Endodermal cell (in vitro differentiated cells): ENCODE measurements around the gene SUN2. TPM values are rescaled to one million over a fixed set of nuclear protein-coding genes. Genes with fewer than 3 reads are reported as not detected.

ENCODE experiments used
- DNase-seq: peaks from one replicate; pipeline ENCODE4 v3.0.0-alpha.2; 2017
- H3K27ac ChIP-seq: 2 replicates; pipeline ENCODE4 v1.5.1; 2013; ENCODE audit warnings: mild to moderate bottlenecking, low read depth, low read length, moderate library complexity
- H3K27me3 ChIP-seq: 2 replicates; pipeline ENCODE4 v1.6.1; 2013; ENCODE audit warnings: mild to moderate bottlenecking, low read length, moderate library complexity; ENCODE audit not compliant: insufficient read depth, control insufficient read depth, poor library complexity, severe bottlenecking
- H3K36me3 ChIP-seq: 2 replicates; pipeline ENCODE4 v1.7.0; 2013; ENCODE audit warnings: mild to moderate bottlenecking, low read length, moderate library complexity; ENCODE audit not compliant: control insufficient read depth, insufficient read depth
- H3K4me1 ChIP-seq: one replicate; pipeline ENCODE4 v1.7.0; 2013; ENCODE audit warnings: low read length; ENCODE audit not compliant: control insufficient read depth, insufficient read depth
- H3K4me3 ChIP-seq: 2 replicates; pipeline ENCODE4 v1.5.1; 2013; ENCODE audit warnings: mild to moderate bottlenecking, low read length, moderate library complexity
- H3K9ac ChIP-seq: 2 replicates; pipeline ENCODE4 v1.6.1; 2013; ENCODE audit warnings: mild to moderate bottlenecking, low read length, moderate library complexity; ENCODE audit not compliant: poor library complexity, severe bottlenecking; ENCODE audit errors: extremely low read depth
- H3K9me3 ChIP-seq: 2 replicates; pipeline ENCODE4 v1.6.1; 2013; ENCODE audit warnings: mild to moderate bottlenecking, low read length, moderate library complexity; ENCODE audit not compliant: control insufficient read depth
- H3K27ac Mint-ChIP-seq: 2 replicates; pipeline ENCODE4 v1.8.0; 2020; ENCODE audit warnings: mixed read lengths
- H3K27me3 Mint-ChIP-seq: 2 replicates; pipeline ENCODE4 v1.8.0; 2021; ENCODE audit warnings: mild to moderate bottlenecking, mixed read lengths; ENCODE audit not compliant: insufficient read depth
- H3K36me3 Mint-ChIP-seq: 2 replicates; pipeline ENCODE4 v1.8.0; 2020; ENCODE audit warnings: low read depth, mixed read lengths
- H3K4me1 Mint-ChIP-seq: 2 replicates; pipeline ENCODE4 v1.8.0; 2020; ENCODE audit warnings: mixed read lengths
- H3K4me3 Mint-ChIP-seq: 2 replicates; pipeline ENCODE4 v1.8.0; 2020; ENCODE audit warnings: mild to moderate bottlenecking, moderate library complexity, mixed read lengths
- H3K9me3 Mint-ChIP-seq: 2 replicates; pipeline ENCODE4 v1.8.0; 2020; ENCODE audit warnings: mild to moderate bottlenecking, mixed read lengths
- WGBS, 2 experiments: methylation state at CpG; one replicate each; pipeline versions ENCODE4 v1.1.5 to v1.1.7; 2013; ENCODE audit warnings: missing lambda C conversion rate in 2 of 2, mixed read lengths in 1 of 2; ENCODE audit not compliant: insufficient coverage in 1 of 2, insufficient read length in 1 of 2; 5-methylcytosine and 5-hydroxymethylcytosine counted together
- total RNA-seq, 2 donors: library from RNA; stranded (reverse); fragmentation: NEBNext Ultra II Directional in 1 of 2; extraction: Animal tissue kit (Norgen Biotek cat#: 25700) in 1 of 2; gene quantifications; 2 replicates in 1 of 2; 3 replicates in 1 of 2; pipeline ENCODE4 v1.2.1, GENCODE V29; 2021
- TF ChIP-seq, protein P1 (sequence below): fragments of 200-600 bp; sonication (generic); conservative IDR thresholded peaks from 2 replicates; pipeline ENCODE4 v1.5.0; 2021; ENCODE audit warnings: antibody characterized with exemption, mild to moderate bottlenecking

Gene SUN2
- total RNA-seq, 2 donors from 2014 or later: 23.0 to 32.4 TPM

DNA sequence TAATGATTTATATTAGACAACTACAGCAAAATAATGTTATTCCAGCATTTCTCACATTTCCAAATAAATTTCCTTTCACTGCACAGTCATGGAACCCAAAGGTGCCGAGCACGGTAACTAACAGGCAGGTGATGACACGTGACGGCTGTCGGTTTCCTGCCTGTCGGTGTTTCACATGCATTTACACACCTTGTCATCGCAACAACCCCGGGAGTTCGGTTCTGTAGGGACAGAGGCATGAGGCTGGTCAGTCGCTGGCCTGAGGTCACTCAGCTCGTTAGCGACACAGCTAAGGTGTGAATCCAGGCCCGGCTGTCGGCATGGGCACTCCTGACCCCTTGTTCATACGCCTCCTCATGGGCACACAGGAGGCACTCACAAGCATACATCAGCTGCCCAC, 28.2 kb upstream of the SUN2 start:
- no peak overlapping the region for H3K4me3 Mint-ChIP-seq
- no peaks in the 10 kb centered on the region for H3K36me3 ChIP-seq
- H3K9me3 Mint-ChIP-seq: no peaks in the 10 kb centered on the region
- no peaks in the 10 kb centered on the region for H3K27me3 Mint-ChIP-seq
- H3K27me3 ChIP-seq: no peaks in the 10 kb centered on the region
- TF ChIP-seq, protein P1, sequence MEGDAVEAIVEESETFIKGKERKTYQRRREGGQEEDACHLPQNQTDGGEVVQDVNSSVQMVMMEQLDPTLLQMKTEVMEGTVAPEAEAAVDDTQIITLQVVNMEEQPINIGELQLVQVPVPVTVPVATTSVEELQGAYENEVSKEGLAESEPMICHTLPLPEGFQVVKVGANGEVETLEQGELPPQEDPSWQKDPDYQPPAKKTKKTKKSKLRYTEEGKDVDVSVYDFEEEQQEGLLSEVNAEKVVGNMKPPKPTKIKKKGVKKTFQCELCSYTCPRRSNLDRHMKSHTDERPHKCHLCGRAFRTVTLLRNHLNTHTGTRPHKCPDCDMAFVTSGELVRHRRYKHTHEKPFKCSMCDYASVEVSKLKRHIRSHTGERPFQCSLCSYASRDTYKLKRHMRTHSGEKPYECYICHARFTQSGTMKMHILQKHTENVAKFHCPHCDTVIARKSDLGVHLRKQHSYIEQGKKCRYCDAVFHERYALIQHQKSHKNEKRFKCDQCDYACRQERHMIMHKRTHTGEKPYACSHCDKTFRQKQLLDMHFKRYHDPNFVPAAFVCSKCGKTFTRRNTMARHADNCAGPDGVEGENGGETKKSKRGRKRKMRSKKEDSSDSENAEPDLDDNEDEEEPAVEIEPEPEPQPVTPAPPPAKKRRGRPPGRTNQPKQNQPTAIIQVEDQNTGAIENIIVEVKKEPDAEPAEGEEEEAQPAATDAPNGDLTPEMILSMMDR: no peak
- H3K4me3 ChIP-seq: no peak overlapping the region
- H3K36me3 Mint-ChIP-seq: peaks cover 25% of the 10 kb centered on the region
- H3K9me3 ChIP-seq: no peaks in the 10 kb centered on the region
- peaks cover 1% of the 10 kb centered on the region for H3K4me1 Mint-ChIP-seq
- no peak for DNase-seq
- 95 to 97% methylated on average over 12 to 15 of the region's 15 CpGs for WGBS, 2 experiments
- no peak overlapping the region for H3K27ac ChIP-seq
- H3K9ac ChIP-seq: no peak overlapping the region
- H3K27ac Mint-ChIP-seq: no peak overlapping the region
- no peaks in the 10 kb centered on the region for H3K4me1 ChIP-seq

- Mint-ChIP-seq H3K36me3 (peaks cover 26% of the 10 kb centered on the region), H3K4me1 (peaks cover 1% of the 10 kb centered on the region), H3K27ac (no peak overlapping the region), H3K9me3 (no peaks in the 10 kb centered on the region), H3K4me3 (no peak overlapping the region), H3K27me3 (no peaks in the 10 kb centered on the region)
- no peak for DNase-seq
- 92% methylated on average over 11 of the region's 14 CpGs; no CpG with 5 or more reads in 1 of the 2 experiments for WGBS, 2 experiments
- no peaks in the 10 kb centered on the region for H3K27me3 ChIP-seq
- no peaks in the 10 kb centered on the region for H3K4me1 ChIP-seq
- TF ChIP-seq, protein P1: no peak
- no peak overlapping the region for H3K4me3 ChIP-seq
- H3K9ac ChIP-seq: no peak overlapping the region
- no peaks in the 10 kb centered on the region for H3K36me3 ChIP-seq
- no peak overlapping the region for H3K27ac ChIP-seq
- no peaks in the 10 kb centered on the region for H3K9me3 ChIP-seq
These were observed 27.4 kb upstream of the SUN2 start for GRCh38 chr22:38783095-38783615.

DNA sequence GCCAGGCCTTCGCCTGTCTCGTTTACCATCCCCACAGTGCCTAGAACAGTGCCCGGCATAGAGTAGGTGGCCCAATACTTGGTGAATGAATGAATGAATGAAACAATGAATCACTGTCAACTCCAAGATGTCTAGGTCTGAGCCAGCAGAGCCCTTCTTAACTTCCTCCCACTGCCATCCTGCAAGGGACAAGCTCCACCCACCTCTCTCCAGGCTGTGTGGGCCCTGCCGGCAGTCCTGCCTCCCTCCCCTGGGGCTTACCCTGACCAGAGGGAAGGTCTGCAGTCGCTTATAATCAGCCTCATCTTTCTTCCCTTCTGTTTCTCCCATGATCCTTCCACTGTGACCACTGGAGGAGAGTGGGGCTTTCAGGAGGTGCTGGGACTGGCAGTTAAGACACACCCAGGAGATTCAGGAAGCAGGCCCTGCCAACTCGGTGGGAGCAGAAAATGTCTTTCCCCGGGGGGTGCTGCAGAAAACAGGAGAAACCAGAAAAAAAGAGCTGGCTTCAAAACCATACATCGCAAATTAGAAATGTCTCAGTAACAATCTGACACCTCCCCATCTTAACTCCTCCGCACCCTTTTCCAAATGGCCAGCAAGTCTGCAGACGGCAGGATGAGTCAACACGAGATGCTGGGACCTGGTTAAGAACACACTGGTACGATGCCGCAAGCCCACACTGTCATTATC, 26.8 kb upstream of the SUN2 start:
- TF ChIP-seq, protein P1: no peak
- H3K4me1 ChIP-seq: no peaks in the 10 kb centered on the region
- H3K27ac ChIP-seq: no peak overlapping the region
- DNase-seq: no peak
- no peak overlapping the region for H3K4me3 ChIP-seq
- peaks cover 24% of the 10 kb centered on the region for H3K36me3 Mint-ChIP-seq
- H3K9ac ChIP-seq: no peak overlapping the region
- 84 to 86% methylated on average over 12 to 13 of the region's 13 CpGs for WGBS, 2 experiments
- H3K4me3 Mint-ChIP-seq: no peak overlapping the region
- H3K27ac Mint-ChIP-seq: no peak overlapping the region
- H3K9me3 ChIP-seq: no peaks in the 10 kb centered on the region
- no peaks in the 10 kb centered on the region for H3K27me3 ChIP-seq
- peaks cover 1% of the 10 kb centered on the region for H3K4me1 Mint-ChIP-seq
- no peaks in the 10 kb centered on the region for H3K36me3 ChIP-seq
- H3K9me3 Mint-ChIP-seq: no peaks in the 10 kb centered on the region
- no peaks in the 10 kb centered on the region for H3K27me3 Mint-ChIP-seq
